Stimulated activated CD8-positive, alpha-beta memory T cell treated with anti-CD3 and anti-CD28 coated beads, Interleukin-15, amount 100 ng/mL, for 48 hours (primary cell): Measurements from ENCODE around the gene ZXDC.
A peak's percentile ranks its signal among the peaks of the same experiment; 100 is the strongest.

Experiments used
- DNase-seq, 2 donors: peaks; one replicate each; pipeline ENCODE4 v3.0.0-alpha.2; 2020; ENCODE audit warnings: low read depth in 2 of 2

ZXDC gene

GRCh38 chr3:126394179-126394976 is 81.3 kb downstream of the ZXDC start, which contains the start of gene CFAP100:
Gene CFAP100 (plus strand): TSS chr3:126394909. CDS start chr3:126396001, 1,092 bp downstream.
- no peak for DNase-seq

- no peak for DNase-seq
Measured at GRCh38 chr3:126393563-126393962, 82.1 kb downstream of the ZXDC start.

- no peak for DNase-seq
Measured at GRCh38 chr3:126392246-126392645, 83.4 kb downstream of the ZXDC start.

GRCh38 chr3:126391631-126392030 is 84.1 kb downstream of the ZXDC start:
- no peak for DNase-seq

DNA sequence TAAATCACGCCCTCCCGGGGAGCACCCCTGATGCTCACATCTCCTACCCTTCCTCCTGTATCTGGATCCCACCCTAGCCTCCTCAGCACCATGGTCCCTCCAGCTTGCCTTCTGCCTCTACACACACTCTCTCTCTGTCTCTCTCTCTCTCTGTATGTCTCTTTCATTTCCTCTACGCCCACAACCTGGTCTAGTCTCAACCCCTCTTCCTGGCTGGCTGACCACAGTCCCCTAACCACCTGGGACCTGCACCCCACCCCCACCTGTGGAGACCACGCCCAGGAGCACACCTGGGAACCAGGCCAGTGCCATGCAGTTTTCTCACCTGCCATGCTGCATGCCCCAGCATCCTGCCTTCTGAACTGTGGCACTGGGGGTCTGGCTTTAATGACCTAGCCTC is 84.9 kb downstream of the ZXDC start:
- no peak for DNase-seq

- no peak for DNase-seq
Measured at GRCh38 chr3:126390201-126390600, 85.5 kb downstream of the ZXDC start.

- no peak for DNase-seq
Measured at GRCh38 chr3:126389794-126390146, 85.9 kb downstream of the ZXDC start.

GRCh38 chr3:126389112-126389793 is 86.4 kb downstream of the ZXDC start:
- peak; percentile 24 to 32 for DNase-seq
